Measurements from ENCODE around the gene RABGEF1. TPM values are rescaled to one million over a fixed set of nuclear protein-coding genes. Genes with fewer than 3 reads are reported as not detected.
"Not testable (repeated sequence)": the region's sequence is repeated elsewhere in the genome, so short reads cannot be mapped to it uniquely, and the experiment has no call there.

The RABGEF1 gene
- total RNA-seq, 4 donors from 2014 or later = 44.6 to 53.2 (median 48.1) TPM

- no peak for DNase-seq (ENCODE audit: low spot score in 2 of 2)
- TF ChIP-seq POLR2A (IDR thresholded peaks at IDR 0.05) (no peak), CTCF (IDR thresholded peaks at IDR 0.05) (no peak)
- WGBS, 2 donors = 94 to 97% methylated on average over 2 of the region's 2 CpGs
- intact Hi-C loops (cut with DNase I; ENCODE audit: low total_unique reads) = no loop called here
- H3K4me3 ChIP-seq (ENCODE audit: low read depth, poor library complexity, severe bottlenecking) = no peak overlapping the region
Observed at GRCh38 chr7:66776800-66777442, 36.4 kb downstream of the RABGEF1 start.

- H3K4me3 ChIP-seq (ENCODE audit: low read depth, poor library complexity, severe bottlenecking) = no peak overlapping the region
- intact Hi-C loops (cut with DNase I; ENCODE audit: low total_unique reads) = no loop called here
- WGBS, 2 donors = 89 to 95% methylated on average over 4 of the region's 4 CpGs
- no peak for DNase-seq (ENCODE audit: low spot score in 2 of 2)
- TF ChIP-seq CTCF (IDR thresholded peaks at IDR 0.05) = no peak
Observed at GRCh38 chr7:66778201-66778600, 37.7 kb downstream of the RABGEF1 start.

- H3K4me3 ChIP-seq (ENCODE audit: low read depth, poor library complexity, severe bottlenecking) = no peak overlapping the region
- DNase-seq (ENCODE audit: low spot score in 2 of 2) = no peak
- TF ChIP-seq POLR2A (IDR thresholded peaks at IDR 0.05) (no peak), CTCF (IDR thresholded peaks at IDR 0.05) (no peak)
- intact Hi-C loops (cut with DNase I; ENCODE audit: low total_unique reads) = no loop called here
- 83 to 90% methylated on average over 5 of the region's 5 CpGs for WGBS, 2 donors
Observed at GRCh38 chr7:66779669-66780409, 39.3 kb downstream of the RABGEF1 start.

- H3K4me3 ChIP-seq (ENCODE audit: low read depth, poor library complexity, severe bottlenecking) = no peak overlapping the region
- no peak for TF ChIP-seq CTCF (IDR thresholded peaks at IDR 0.05)
- no peak for TF ChIP-seq POLR2A (IDR thresholded peaks at IDR 0.05)
- intact Hi-C loops (cut with DNase I; ENCODE audit: low total_unique reads) = no loop called here
- WGBS, 2 donors = 91 to 92% methylated on average over 7 of the region's 7 CpGs
- no peak for DNase-seq (ENCODE audit: low spot score in 2 of 2)
Observed at GRCh38 chr7:66781408-66782090, 41.0 kb downstream of the RABGEF1 start.

GRCh38 chr7:66782875-66783274, 42.3 kb downstream of the RABGEF1 start:
- 78 to 91% methylated on average over 3 of the region's 3 CpGs for WGBS, 2 donors
- DNase-seq (ENCODE audit: low spot score in 2 of 2); intact Hi-C loops (cut with DNase I; ENCODE audit: low total_unique reads); H3K4me3 ChIP-seq (ENCODE audit: low read depth, poor library complexity, severe bottlenecking): not testable (repeated sequence)

GRCh38 chr7:66783887-66784595, 43.5 kb downstream of the RABGEF1 start:
- DNase-seq (ENCODE audit: low spot score in 2 of 2); intact Hi-C loops (cut with DNase I; ENCODE audit: low total_unique reads); H3K4me3 ChIP-seq (ENCODE audit: low read depth, poor library complexity, severe bottlenecking): not testable (repeated sequence)
- 92 to 97% methylated on average over 1 of the region's 1 CpG for WGBS, 2 donors

Data from lower leg skin (tissue), 4 donors.